GM12878 (cell line): ENCODE results near the gene DDX39B. TPM values are rescaled to one million over a fixed set of nuclear protein-coding genes. Genes with fewer than 3 reads are reported as not detected.

Experiments
- ATAC-seq: fragments of 200-7000 bp; cut with Tn5 transposase; 3 replicates; pipeline ENCODE4 v1.9.1; 2020; ENCODE audit warnings: mild to moderate bottlenecking, moderate library complexity
- BruUV-seq: library from RNA; stranded (reverse); fragments of 400-500 nt; replicated peaks from 2 replicates; lab custom pipeline; 2021; lab: Mats Ljungman, UMichigan
- CTCF ChIA-PET: fragments of 300-600 bp; sonication (Branson Sonifier 250); formaldehyde crosslinking; extraction: SDS; loops from one replicate; lab custom pipeline; 2021; ENCODE audit warnings: inconsistent platforms; lab: Yijun Ruan, JAX
- POLR2A ChIA-PET: fragments of 350-600 bp; formaldehyde crosslinking; extraction: SDS; loops from one replicate; lab custom pipeline; 2021; ENCODE audit warnings: inconsistent platforms; lab: Charles Lee
- RAD21 ChIA-PET: fragments of 300-600 bp; sonication (Branson Sonifier 250); formaldehyde crosslinking; loops from one replicate; lab custom pipeline; 2023; ENCODE audit warnings: antibody characterized with exemption; ENCODE audit not compliant: unreplicated experiment; lab: Charles Lee
- SMC1A ChIA-PET: fragments of 300-600 bp; sonication (Branson Sonifier 250); formaldehyde crosslinking; loops from one replicate; lab custom pipeline; 2023; ENCODE audit not compliant: unreplicated experiment, uncharacterized antibody; lab: Charles Lee
- DNase-seq: peaks from one replicate; pipeline ENCODE4 v3.0.0-alpha.2; 2011; ENCODE audit warnings: low read depth, low spot score
- FAIRE-seq: peaks from 3 replicates; lab custom pipeline; 2011; peaks lifted over from hg19 to GRCh38; lab: Jason Lieb, UNC
- H2AFZ ChIP-seq: 2 replicates; pipeline ENCODE4 v1.6.0; 2011; ENCODE audit warnings: low read depth, low read length, control low read depth; ENCODE audit not compliant: control insufficient read depth
- H3K27ac ChIP-seq: 2 replicates; pipeline ENCODE4 v1.5.1; 2011; ENCODE audit warnings: control low read depth; ENCODE audit not compliant: control insufficient read depth, insufficient read depth
- H3K27me3 ChIP-seq, 2 experiments: replicated peaks in 1 of 2; 2 replicates each; pipeline versions ENCODE4 v1.6.0 to v1.6.1; 2011; ENCODE audit warnings: low read length in 1 of 2; ENCODE audit not compliant: control insufficient read depth in 2 of 2, insufficient read depth in 2 of 2
- H3K36me3 ChIP-seq, 2 experiments: 2 replicates each; pipeline ENCODE4 v1.5.1; 2011; ENCODE audit warnings: low read length in 1 of 2; ENCODE audit not compliant: control insufficient read depth in 2 of 2, insufficient read depth in 2 of 2
- H3K4me1 ChIP-seq: 2 replicates; pipeline ENCODE4 v1.6.1; 2011; ENCODE audit warnings: mild to moderate bottlenecking, low read length, moderate library complexity, mixed read lengths; ENCODE audit not compliant: control insufficient read depth, insufficient read depth
- H3K4me2 ChIP-seq: 2 replicates; pipeline ENCODE4 v1.6.0; 2011; ENCODE audit warnings: control low read depth; ENCODE audit not compliant: control insufficient read depth, insufficient read depth
- H3K4me3 ChIP-seq: fragments of 200-600 bp; sonication (generic); 2 replicates; pipeline ENCODE4 v1.5.1; 2016
- H3K79me2 ChIP-seq: 2 replicates; pipeline ENCODE4 v1.6.0; 2011; ENCODE audit warnings: low read length; ENCODE audit not compliant: control insufficient read depth, insufficient read depth
- H3K9ac ChIP-seq: 2 replicates; pipeline ENCODE4 v1.8.0; 2011; ENCODE audit warnings: low read length, control low read depth, mixed read lengths; ENCODE audit not compliant: control insufficient read depth, insufficient read depth
- H3K9me3 ChIP-seq: replicated peaks from 3 replicates; pipeline ENCODE4 v1.5.1; 2011; ENCODE audit warnings: mild to moderate bottlenecking, low read length; ENCODE audit not compliant: control insufficient read depth, insufficient read depth
- H4K20me1 ChIP-seq: 2 replicates; pipeline ENCODE4 v1.6.0; 2011; ENCODE audit not compliant: control insufficient read depth, insufficient read depth
- ATF7 ChIP-seq: fragments of 450-650 bp; IDR thresholded peaks from 2 replicates; pipeline ENCODE4 v1.6.1; 2016; ENCODE audit warnings: low read depth, mild to moderate bottlenecking
- EP300 ChIP-seq, 2 experiments: fragments of 150-350 bp in 1 of 2; IDR thresholded peaks; 2 replicates each; pipeline ENCODE4 v1.6.1; 2011 to 2012; ENCODE audit warnings: low read depth in 2 of 2, low read length in 2 of 2, borderline replicate concordance in 1 of 2, improper control_type of control experiment in 1 of 2, inconsistent platforms in 1 of 2; ENCODE audit not compliant: control insufficient read depth in 1 of 2
- HDAC6 ChIP-seq: fragments of 200-600 bp; sonication (generic); IDR thresholded peaks from one replicate; pipeline ENCODE4 v1.8.0; 2017; ENCODE audit warnings: antibody characterized with exemption; ENCODE audit not compliant: unreplicated experiment
- KAT2A ChIP-seq: conservative IDR thresholded peaks from 2 replicates; pipeline ENCODE4 v1.6.1; 2011; ENCODE audit warnings: low read depth, low read length; ENCODE audit not compliant: control insufficient read depth
- POLR2AphosphoS2 ChIP-seq: IDR thresholded peaks from 2 replicates; pipeline ENCODE4 v1.6.1; 2011; ENCODE audit warnings: low read depth, mild to moderate bottlenecking, low read length, improper control_type of control experiment, moderate library complexity
- POU2F2 ChIP-seq: IDR thresholded peaks from 3 replicates; pipeline ENCODE4 v1.6.1; 2011; ENCODE audit warnings: low read depth, mild to moderate bottlenecking, low read length, borderline replicate concordance
- TBL1XR1 ChIP-seq: IDR thresholded peaks from 2 replicates; pipeline ENCODE4 v1.6.1; 2012; ENCODE audit warnings: low read depth, low read length, improper control_type of control experiment
- ZZZ3 ChIP-seq: IDR thresholded peaks from 2 replicates; pipeline ENCODE4 v1.6.1; 2011; ENCODE audit warnings: low read depth; ENCODE audit not compliant: control insufficient read depth, insufficient read length
- WGBS: methylation state at CpG from one replicate; pipeline ENCODE4 v1.1.6; 2016; ENCODE audit warnings: low lambda C conversion rate; ENCODE audit not compliant: insufficient replicate concordance, insufficient coverage; ENCODE audit errors: missing lambda C conversion rate; 5-methylcytosine and 5-hydroxymethylcytosine counted together
- in situ Hi-C: fragments of 300-500 bp; cut with MboI; formaldehyde crosslinking; loops from 9 replicates; pipeline ENCODE4 v1.14.3; 2018; ENCODE audit warnings: mixed read lengths
- intact Hi-C: fragments of 100-400 bp; cut with micrococcal nuclease; formaldehyde crosslinking; loops from one replicate; pipeline ENCODE4 v1.14.2; 2022; ENCODE audit not compliant: unreplicated experiment
- polyA plus RNA-seq, 11 experiments: library from polyadenylated mRNA; depleted of rRNA in 4 of 11; unstranded in 6 of 11; stranded (reverse) in 5 of 11; fragments of >200 nt; fragmentation: Nextera tagmentation in 4 of 11; fragmentation: Illumina TruSeq in 1 of 11; extraction: Ambion mirVana in 4 of 11; extraction: Trizol in 1 of 11; gene quantifications; 1 replicate in 1 of 11; 2 replicates in 10 of 11; pipeline versions ENCODE4 v1.2.1 to v1.2.3, GENCODE V29; 2011 to 2016; ENCODE audit warnings: inconsistent platforms in 2 of 11, missing spikeins in 2 of 11, low read depth in 1 of 11
- total RNA-seq, 4 experiments: library from RNA; depleted of rRNA in 3 of 4; stranded (reverse); fragments of >200 nt in 3 of 4; fragmentation: Illumina TruSeq in 1 of 4; extraction: Trizol in 1 of 4; gene quantifications; 2 replicates each; pipeline versions ENCODE4 v1.2.1 to v1.2.3, GENCODE V29; 2013 to 2021
- TF ChIP-seq, protein P1 (sequence below): fragments of 450-650 bp; IDR thresholded peaks from 2 replicates; pipeline ENCODE4 v1.6.1; 2018; ENCODE audit warnings: borderline replicate concordance, mild to moderate bottlenecking; ENCODE audit not compliant: partially characterized antibody
- TF ChIP-seq, protein P2 (sequence below): IDR thresholded peaks from 2 replicates; pipeline ENCODE4 v1.6.1; 2012; ENCODE audit warnings: improper control_type of control experiment, low read depth, low read length; ENCODE audit not compliant: insufficient replicate concordance
- TF ChIP-seq, protein P3 (sequence below): fragments of 450-650 bp; IDR thresholded peaks from 2 replicates; pipeline ENCODE4 v1.6.1; 2016; ENCODE audit warnings: mild to moderate bottlenecking
- TF ChIP-seq, protein P4 (sequence below): IDR thresholded peaks from 2 replicates; pipeline ENCODE4 v1.6.1; 2011; ENCODE audit warnings: mild to moderate bottlenecking, low read depth, low read length, moderate library complexity; ENCODE audit not compliant: insufficient replicate concordance

Gene DDX39B
- total and polyA plus RNA-seq, 10 of the 15 experiments (the other 5 are each of a cell fraction or from before 2014, with no cell fraction given): 271 to 661 (median 330) TPM

DNA sequence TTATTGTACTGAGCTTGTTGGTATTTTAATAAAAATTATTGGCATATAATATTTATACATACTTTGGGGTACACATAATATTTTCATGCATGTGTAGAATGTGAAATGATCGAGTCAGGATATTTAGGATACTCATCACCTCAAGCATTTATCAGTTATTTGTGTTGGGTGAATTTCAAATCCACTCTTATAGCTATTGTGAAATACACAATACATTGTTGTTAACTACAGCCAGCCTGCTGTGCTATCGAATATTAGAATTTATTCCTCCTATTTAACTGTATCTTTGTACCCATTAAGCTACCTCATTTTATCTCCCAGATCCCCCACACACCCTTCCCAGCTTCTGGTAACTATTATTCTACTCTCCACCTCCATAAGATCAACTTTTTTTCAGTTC lies 58.4 kb downstream of the DDX39B start:
- Histone ChIP-seq H2AFZ (no peak overlapping the region), H3K4me1 (peaks cover 4% of the 10 kb centered on the region; the same call in 1 of the 2 replicates), H3K4me2 (no peak overlapping the region), H3K79me2 (no peaks in the 10 kb centered on the region), H4K20me1 (no peaks in the 10 kb centered on the region), H3K27me3 (no peaks in the 10 kb centered on the region), H3K9ac (no peak overlapping the region), H3K9me3 (no peaks in the 10 kb centered on the region; the same call in 2 of the 3 replicates), H3K36me3 (no peaks in the 10 kb centered on the region), H3K27ac (no peak overlapping the region), H3K4me3 (no peak overlapping the region)
- POLR2A ChIA-PET: interaction anchor here (0.7 kb wide), 2 partner anchors 26 to 115 kb away, joined by 3 read pairs; no protein-coding TSS in a partner anchor
- SMC1A ChIA-PET: interaction anchor here (0.6 kb wide), 1 partner anchor 37 kb away, joined by 3 read pairs; no protein-coding TSS in a partner anchor
- WGBS: 65% methylated on average over 2 of the region's 2 CpGs
- FAIRE-seq (no peak), ATAC-seq (no peak), DNase-seq (no peak)
- CTCF ChIA-PET: interaction anchor here (0.7 to 1.5 kb wide), 5 partner anchors 9 to 220 kb away, joined by 3 to 7 read pairs (median 4); partner anchors contain the start of gene ABHD16A
- RAD21 ChIA-PET: interaction anchor here (0.5 kb wide), 1 partner anchor 347 kb away, joined by 4 read pairs; no protein-coding TSS in a partner anchor
- intact Hi-C loops: no loop called here
- no TSS peak for BruUV-seq
- in situ Hi-C loops: no loop called here
- TF ChIP-seq HDAC6 (no peak), KAT2A (no peak), POU2F2 (no peak), ZZZ3 (no peak), ATF7 (no peak), TBL1XR1 (no peak), POLR2AphosphoS2 (no peak), EP300 (IDR thresholded peaks at IDR 0.05; ENCODE audit: borderline replicate concordance in 1 of 2, control insufficient read depth in 1 of 2, low read depth in 2 of 2, low read length in 2 of 2) (no peak)
- TF ChIP-seq, protein P1, sequence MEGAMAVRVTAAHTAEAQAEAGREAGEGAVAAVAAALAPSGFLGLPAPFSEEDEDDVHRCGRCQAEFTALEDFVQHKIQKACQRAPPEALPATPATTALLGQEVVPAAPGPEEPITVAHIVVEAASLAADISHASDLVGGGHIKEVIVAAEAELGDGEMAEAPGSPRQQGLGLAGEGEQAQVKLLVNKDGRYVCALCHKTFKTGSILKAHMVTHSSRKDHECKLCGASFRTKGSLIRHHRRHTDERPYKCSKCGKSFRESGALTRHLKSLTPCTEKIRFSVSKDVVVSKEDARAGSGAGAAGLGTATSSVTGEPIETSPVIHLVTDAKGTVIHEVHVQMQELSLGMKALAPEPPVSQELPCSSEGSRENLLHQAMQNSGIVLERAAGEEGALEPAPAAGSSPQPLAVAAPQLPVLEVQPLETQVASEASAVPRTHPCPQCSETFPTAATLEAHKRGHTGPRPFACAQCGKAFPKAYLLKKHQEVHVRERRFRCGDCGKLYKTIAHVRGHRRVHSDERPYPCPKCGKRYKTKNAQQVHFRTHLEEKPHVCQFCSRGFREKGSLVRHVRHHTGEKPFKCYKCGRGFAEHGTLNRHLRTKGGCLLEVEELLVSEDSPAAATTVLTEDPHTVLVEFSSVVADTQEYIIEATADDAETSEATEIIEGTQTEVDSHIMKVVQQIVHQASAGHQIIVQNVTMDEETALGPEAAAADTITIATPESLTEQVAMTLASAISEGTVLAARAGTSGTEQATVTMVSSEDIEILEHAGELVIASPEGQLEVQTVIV: no peak
- TF ChIP-seq, protein P2, sequence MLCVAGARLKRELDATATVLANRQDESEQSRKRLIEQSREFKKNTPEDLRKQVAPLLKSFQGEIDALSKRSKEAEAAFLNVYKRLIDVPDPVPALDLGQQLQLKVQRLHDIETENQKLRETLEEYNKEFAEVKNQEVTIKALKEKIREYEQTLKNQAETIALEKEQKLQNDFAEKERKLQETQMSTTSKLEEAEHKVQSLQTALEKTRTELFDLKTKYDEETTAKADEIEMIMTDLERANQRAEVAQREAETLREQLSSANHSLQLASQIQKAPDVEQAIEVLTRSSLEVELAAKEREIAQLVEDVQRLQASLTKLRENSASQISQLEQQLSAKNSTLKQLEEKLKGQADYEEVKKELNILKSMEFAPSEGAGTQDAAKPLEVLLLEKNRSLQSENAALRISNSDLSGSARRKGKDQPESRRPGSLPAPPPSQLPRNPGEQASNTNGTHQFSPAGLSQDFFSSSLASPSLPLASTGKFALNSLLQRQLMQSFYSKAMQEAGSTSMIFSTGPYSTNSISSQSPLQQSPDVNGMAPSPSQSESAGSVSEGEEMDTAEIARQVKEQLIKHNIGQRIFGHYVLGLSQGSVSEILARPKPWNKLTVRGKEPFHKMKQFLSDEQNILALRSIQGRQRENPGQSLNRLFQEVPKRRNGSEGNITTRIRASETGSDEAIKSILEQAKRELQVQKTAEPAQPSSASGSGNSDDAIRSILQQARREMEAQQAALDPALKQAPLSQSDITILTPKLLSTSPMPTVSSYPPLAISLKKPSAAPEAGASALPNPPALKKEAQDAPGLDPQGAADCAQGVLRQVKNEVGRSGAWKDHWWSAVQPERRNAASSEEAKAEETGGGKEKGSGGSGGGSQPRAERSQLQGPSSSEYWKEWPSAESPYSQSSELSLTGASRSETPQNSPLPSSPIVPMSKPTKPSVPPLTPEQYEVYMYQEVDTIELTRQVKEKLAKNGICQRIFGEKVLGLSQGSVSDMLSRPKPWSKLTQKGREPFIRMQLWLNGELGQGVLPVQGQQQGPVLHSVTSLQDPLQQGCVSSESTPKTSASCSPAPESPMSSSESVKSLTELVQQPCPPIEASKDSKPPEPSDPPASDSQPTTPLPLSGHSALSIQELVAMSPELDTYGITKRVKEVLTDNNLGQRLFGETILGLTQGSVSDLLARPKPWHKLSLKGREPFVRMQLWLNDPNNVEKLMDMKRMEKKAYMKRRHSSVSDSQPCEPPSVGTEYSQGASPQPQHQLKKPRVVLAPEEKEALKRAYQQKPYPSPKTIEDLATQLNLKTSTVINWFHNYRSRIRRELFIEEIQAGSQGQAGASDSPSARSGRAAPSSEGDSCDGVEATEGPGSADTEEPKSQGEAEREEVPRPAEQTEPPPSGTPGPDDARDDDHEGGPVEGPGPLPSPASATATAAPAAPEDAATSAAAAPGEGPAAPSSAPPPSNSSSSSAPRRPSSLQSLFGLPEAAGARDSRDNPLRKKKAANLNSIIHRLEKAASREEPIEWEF: no peak
- TF ChIP-seq, protein P3, sequence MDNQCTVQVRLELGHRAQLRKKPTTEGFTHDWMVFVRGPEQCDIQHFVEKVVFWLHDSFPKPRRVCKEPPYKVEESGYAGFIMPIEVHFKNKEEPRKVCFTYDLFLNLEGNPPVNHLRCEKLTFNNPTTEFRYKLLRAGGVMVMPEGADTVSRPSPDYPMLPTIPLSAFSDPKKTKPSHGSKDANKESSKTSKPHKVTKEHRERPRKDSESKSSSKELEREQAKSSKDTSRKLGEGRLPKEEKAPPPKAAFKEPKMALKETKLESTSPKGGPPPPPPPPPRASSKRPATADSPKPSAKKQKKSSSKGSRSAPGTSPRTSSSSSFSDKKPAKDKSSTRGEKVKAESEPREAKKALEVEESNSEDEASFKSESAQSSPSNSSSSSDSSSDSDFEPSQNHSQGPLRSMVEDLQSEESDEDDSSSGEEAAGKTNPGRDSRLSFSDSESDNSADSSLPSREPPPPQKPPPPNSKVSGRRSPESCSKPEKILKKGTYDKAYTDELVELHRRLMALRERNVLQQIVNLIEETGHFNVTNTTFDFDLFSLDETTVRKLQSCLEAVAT: no peak
- TF ChIP-seq, protein P4, sequence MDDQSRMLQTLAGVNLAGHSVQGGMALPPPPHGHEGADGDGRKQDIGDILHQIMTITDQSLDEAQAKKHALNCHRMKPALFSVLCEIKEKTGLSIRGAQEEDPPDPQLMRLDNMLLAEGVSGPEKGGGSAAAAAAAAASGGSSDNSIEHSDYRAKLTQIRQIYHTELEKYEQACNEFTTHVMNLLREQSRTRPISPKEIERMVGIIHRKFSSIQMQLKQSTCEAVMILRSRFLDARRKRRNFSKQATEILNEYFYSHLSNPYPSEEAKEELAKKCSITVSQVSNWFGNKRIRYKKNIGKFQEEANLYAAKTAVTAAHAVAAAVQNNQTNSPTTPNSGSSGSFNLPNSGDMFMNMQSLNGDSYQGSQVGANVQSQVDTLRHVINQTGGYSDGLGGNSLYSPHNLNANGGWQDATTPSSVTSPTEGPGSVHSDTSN: no peak
